RWPE1 (cell line): ENCODE results near the gene NRP1.
A peak's percentile ranks its signal among the peaks of the same experiment; 100 is the strongest.

ENCODE experiments used
- CTCF ChIA-PET: fragments of 350-600 bp; sonication (Branson Sonifier 250); formaldehyde crosslinking; extraction: SDS; loops from one replicate; lab custom pipeline; 2021; lab: Yijun Ruan, JAX
- POLR2A ChIA-PET: fragments of 400-600 bp; formaldehyde crosslinking; extraction: SDS; loops from one replicate; lab custom pipeline; 2020; ENCODE audit warnings: antibody characterized with exemption; ENCODE audit not compliant: low non-redundant PET; lab: Yijun Ruan, JAX
- DNase-seq: peaks from one replicate; pipeline ENCODE4 v3.0.0; 2012; ENCODE audit warnings: low spot score
- H3K27ac ChIP-seq: fragments of 450-650 bp; 2 replicates; pipeline ENCODE4 v1.5.1; 2017
- CTCF ChIP-seq: fragments of 450-650 bp; conservative IDR thresholded peaks from 2 replicates; pipeline ENCODE4 v1.5.1; 2017; ENCODE audit warnings: low read depth, mild to moderate bottlenecking

The NRP1 gene

GRCh38 chr10:33198610-33199009 lies 135.9 kb downstream of the NRP1 start:
- ChIA-PET CTCF (interaction anchor here (0.6 kb wide), 1 partner anchor 1274 kb away, joined by 3 read pairs; no protein-coding TSS in a partner anchor), POLR2A (no interaction called here)
- H3K27ac ChIP-seq = no peak overlapping the region
- no peak for TF ChIP-seq CTCF
- DNase-seq = no peak

GRCh38 chr10:33196710-33197491 lies 137.6 kb downstream of the NRP1 start:
- POLR2A ChIA-PET = no interaction called here
- TF ChIP-seq CTCF = no peak
- no peak for DNase-seq
- H3K27ac ChIP-seq = no peak overlapping the region
- CTCF ChIA-PET = no interaction called here

- ChIA-PET POLR2A (no interaction called here), CTCF (no interaction called here)
- no peak overlapping the region for H3K27ac ChIP-seq
- DNase-seq = no peak
- no peak for TF ChIP-seq CTCF
These were observed 138.1 kb downstream of the NRP1 start for GRCh38 chr10:33196377-33196706.

GRCh38 chr10:33195608-33196376 lies 138.7 kb downstream of the NRP1 start:
- ChIA-PET POLR2A (no interaction called here), CTCF (no interaction called here)
- peak overlapping the region; percentile 26; the same call in 1 of the 2 replicates for H3K27ac ChIP-seq
- DNase-seq = no peak
- TF ChIP-seq CTCF = no peak

GRCh38 chr10:33193701-33194521 lies 140.6 kb downstream of the NRP1 start:
- H3K27ac ChIP-seq = peak overlapping the region; percentile 28; the same call in 1 of the 2 replicates
- ChIA-PET POLR2A (no interaction called here), CTCF (interaction anchor here (0.6 to 1.7 kb wide), 10 partner anchors 12 to 179 kb away, joined by 3 to 11 read pairs (median 3); no protein-coding TSS in a partner anchor)
- no peak; the same call in 1 of the 2 replicates for TF ChIP-seq CTCF
- peak; percentile 64 for DNase-seq
